HEK293 (cell line): ENCODE data around the gene AFF3.

ENCODE experiments used
- KLF1 ChIP-seq: fragments of 450-650 bp; formaldehyde crosslinking; IDR thresholded peaks from 2 replicates; pipeline ENCODE4 v1.5.1; 2016; ENCODE audit warnings: missing biosample characterization, missing genetic modification characterization
- RBAK ChIP-seq: fragments of 450-650 bp; formaldehyde crosslinking; IDR thresholded peaks from 2 replicates; pipeline ENCODE4 v1.5.1; 2016; ENCODE audit warnings: missing biosample characterization, missing genetic modification characterization
- ZNF202 ChIP-seq: fragments of 450-650 bp; formaldehyde crosslinking; IDR thresholded peaks from 2 replicates; pipeline ENCODE4 v1.5.1; 2016; ENCODE audit warnings: missing biosample characterization, missing genetic modification characterization, borderline replicate concordance
- ZNF549 ChIP-seq: fragments of 450-650 bp; IDR thresholded peaks from 2 replicates; pipeline ENCODE4 v1.5.1; 2018; ENCODE audit warnings: missing biosample characterization, missing genetic modification characterization, mild to moderate bottlenecking, inconsistent platforms, moderate library complexity
- ZNF555 ChIP-seq: fragments of 450-650 bp; formaldehyde crosslinking; conservative IDR thresholded peaks from 2 replicates; pipeline ENCODE4 v1.5.1; 2017; ENCODE audit warnings: missing biosample characterization, mild to moderate bottlenecking, missing genetic modification characterization, inconsistent platforms
- ZNF837 ChIP-seq: fragments of 450-650 bp; formaldehyde crosslinking; IDR thresholded peaks from 2 replicates; pipeline ENCODE4 v1.5.1; 2016; ENCODE audit warnings: missing biosample characterization, missing genetic modification characterization
- TF ChIP-seq, protein P1 (sequence below): fragments of 450-650 bp; formaldehyde crosslinking; IDR thresholded peaks from 2 replicates; pipeline ENCODE4 v1.5.1; 2016; ENCODE audit warnings: missing biosample characterization, missing genetic modification characterization
- TF ChIP-seq, protein P2 (sequence below): fragments of 450-650 bp; formaldehyde crosslinking; IDR thresholded peaks from 2 replicates; pipeline ENCODE4 v1.5.1; 2016; ENCODE audit warnings: missing biosample characterization, missing genetic modification characterization
- TF ChIP-seq, protein P3 (sequence below): fragments of 450-650 bp; formaldehyde crosslinking; IDR thresholded peaks from 2 replicates; pipeline ENCODE4 v1.5.1; 2016; ENCODE audit warnings: missing biosample characterization, missing genetic modification characterization
- TF ChIP-seq, protein P4 (sequence below): fragments of 450-650 bp; formaldehyde crosslinking; optimal IDR thresholded peaks from 2 replicates; pipeline ENCODE3; 2016; ENCODE audit warnings: missing biosample characterization, mild to moderate bottlenecking, missing genetic modification characterization
- TF ChIP-seq, protein P5 (sequence below): fragments of 450-650 bp; formaldehyde crosslinking; IDR thresholded peaks from 2 replicates; pipeline ENCODE4 v1.5.1; 2016; ENCODE audit warnings: missing biosample characterization, missing genetic modification characterization
- TF ChIP-seq, protein P6 (sequence below): fragments of 450-650 bp; formaldehyde crosslinking; IDR thresholded peaks from 2 replicates; pipeline ENCODE4 v1.5.1; 2017; ENCODE audit warnings: missing biosample characterization, missing genetic modification characterization
- TF ChIP-seq, protein P7 (sequence below): fragments of 450-650 bp; formaldehyde crosslinking; IDR thresholded peaks from 2 replicates; pipeline ENCODE4 v1.5.1; 2016; ENCODE audit warnings: missing biosample characterization, missing genetic modification characterization, low read depth

DNA sequence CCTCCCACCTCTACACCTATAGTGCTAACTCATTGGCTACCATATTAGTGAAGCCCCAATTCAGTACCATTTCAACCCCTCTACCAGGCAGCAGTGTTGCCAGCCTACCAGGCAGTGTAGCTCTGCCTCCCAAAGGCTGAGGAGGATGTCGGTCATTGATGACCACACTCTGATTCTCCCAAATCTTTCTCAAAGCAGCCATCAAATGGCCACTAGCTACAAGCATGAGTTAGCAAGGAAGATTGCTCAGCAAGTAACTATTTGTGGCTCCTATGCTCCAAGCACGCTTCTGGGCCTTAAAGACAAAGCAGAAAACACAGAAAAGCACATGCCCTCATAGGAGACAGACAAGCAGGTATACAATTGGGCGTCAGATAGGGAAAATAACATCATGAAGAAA, 42.7 kb upstream of the AFF3 start:
- TF ChIP-seq, protein P1, sequence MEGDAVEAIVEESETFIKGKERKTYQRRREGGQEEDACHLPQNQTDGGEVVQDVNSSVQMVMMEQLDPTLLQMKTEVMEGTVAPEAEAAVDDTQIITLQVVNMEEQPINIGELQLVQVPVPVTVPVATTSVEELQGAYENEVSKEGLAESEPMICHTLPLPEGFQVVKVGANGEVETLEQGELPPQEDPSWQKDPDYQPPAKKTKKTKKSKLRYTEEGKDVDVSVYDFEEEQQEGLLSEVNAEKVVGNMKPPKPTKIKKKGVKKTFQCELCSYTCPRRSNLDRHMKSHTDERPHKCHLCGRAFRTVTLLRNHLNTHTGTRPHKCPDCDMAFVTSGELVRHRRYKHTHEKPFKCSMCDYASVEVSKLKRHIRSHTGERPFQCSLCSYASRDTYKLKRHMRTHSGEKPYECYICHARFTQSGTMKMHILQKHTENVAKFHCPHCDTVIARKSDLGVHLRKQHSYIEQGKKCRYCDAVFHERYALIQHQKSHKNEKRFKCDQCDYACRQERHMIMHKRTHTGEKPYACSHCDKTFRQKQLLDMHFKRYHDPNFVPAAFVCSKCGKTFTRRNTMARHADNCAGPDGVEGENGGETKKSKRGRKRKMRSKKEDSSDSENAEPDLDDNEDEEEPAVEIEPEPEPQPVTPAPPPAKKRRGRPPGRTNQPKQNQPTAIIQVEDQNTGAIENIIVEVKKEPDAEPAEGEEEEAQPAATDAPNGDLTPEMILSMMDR (tag by site-specific recombination): no peak
- TF ChIP-seq ZNF202 (tag by site-specific recombination) (no peak), ZNF555 (no peak), RBAK (tag by site-specific recombination) (no peak), KLF1 (tag by site-specific recombination) (no peak), ZNF549 (tag by site-specific recombination) (no peak), ZNF837 (tag by site-specific recombination) (no peak)
- TF ChIP-seq, protein P2, sequence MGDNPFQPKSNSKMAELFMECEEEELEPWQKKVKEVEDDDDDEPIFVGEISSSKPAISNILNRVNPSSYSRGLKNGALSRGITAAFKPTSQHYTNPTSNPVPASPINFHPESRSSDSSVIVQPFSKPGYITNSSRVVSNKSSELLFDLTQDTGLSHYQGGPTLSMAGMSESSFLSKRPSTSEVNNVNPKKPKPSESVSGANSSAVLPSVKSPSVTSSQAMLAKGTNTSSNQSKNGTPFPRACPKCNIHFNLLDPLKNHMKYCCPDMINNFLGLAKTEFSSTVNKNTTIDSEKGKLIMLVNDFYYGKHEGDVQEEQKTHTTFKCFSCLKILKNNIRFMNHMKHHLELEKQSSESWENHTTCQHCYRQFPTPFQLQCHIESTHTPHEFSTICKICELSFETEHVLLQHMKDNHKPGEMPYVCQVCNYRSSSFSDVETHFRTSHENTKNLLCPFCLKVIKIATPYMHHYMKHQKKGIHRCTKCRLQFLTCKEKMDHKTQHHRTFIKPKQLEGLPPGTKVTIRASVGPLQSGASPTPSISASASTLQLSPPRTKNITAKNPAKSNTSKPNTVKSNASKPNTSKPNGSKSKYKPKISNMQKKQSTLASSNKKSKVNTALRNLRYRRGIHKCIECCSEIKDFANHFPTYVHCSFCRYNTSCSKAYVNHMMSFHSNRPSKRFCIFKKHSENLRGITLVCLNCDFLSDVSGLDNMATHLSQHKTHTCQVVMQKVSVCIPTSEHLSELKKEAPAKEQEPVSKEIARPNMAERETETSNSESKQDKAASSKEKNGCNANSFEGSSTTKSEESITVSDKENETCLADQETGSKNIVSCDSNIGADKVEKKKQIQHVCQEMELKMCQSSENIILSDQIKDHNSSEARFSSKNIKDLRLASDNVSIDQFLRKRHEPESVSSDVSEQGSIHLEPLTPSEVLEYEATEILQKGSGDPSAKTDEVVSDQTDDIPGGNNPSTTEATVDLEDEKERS: no peak
- TF ChIP-seq, protein P3, sequence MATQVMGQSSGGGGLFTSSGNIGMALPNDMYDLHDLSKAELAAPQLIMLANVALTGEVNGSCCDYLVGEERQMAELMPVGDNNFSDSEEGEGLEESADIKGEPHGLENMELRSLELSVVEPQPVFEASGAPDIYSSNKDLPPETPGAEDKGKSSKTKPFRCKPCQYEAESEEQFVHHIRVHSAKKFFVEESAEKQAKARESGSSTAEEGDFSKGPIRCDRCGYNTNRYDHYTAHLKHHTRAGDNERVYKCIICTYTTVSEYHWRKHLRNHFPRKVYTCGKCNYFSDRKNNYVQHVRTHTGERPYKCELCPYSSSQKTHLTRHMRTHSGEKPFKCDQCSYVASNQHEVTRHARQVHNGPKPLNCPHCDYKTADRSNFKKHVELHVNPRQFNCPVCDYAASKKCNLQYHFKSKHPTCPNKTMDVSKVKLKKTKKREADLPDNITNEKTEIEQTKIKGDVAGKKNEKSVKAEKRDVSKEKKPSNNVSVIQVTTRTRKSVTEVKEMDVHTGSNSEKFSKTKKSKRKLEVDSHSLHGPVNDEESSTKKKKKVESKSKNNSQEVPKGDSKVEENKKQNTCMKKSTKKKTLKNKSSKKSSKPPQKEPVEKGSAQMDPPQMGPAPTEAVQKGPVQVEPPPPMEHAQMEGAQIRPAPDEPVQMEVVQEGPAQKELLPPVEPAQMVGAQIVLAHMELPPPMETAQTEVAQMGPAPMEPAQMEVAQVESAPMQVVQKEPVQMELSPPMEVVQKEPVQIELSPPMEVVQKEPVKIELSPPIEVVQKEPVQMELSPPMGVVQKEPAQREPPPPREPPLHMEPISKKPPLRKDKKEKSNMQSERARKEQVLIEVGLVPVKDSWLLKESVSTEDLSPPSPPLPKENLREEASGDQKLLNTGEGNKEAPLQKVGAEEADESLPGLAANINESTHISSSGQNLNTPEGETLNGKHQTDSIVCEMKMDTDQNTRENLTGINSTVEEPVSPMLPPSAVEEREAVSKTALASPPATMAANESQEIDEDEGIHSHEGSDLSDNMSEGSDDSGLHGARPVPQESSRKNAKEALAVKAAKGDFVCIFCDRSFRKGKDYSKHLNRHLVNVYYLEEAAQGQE (tag by site-specific recombination): no peak
- TF ChIP-seq, protein P4, sequence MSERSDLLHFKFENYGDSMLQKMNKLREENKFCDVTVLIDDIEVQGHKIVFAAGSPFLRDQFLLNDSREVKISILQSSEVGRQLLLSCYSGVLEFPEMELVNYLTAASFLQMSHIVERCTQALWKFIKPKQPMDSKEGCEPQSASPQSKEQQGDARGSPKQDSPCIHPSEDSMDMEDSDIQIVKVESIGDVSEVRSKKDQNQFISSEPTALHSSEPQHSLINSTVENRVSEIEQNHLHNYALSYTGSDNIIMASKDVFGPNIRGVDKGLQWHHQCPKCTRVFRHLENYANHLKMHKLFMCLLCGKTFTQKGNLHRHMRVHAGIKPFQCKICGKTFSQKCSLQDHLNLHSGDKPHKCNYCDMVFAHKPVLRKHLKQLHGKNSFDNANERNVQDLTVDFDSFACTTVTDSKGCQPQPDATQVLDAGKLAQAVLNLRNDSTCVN (tag by site-specific recombination): no peak
- TF ChIP-seq, protein P5, sequence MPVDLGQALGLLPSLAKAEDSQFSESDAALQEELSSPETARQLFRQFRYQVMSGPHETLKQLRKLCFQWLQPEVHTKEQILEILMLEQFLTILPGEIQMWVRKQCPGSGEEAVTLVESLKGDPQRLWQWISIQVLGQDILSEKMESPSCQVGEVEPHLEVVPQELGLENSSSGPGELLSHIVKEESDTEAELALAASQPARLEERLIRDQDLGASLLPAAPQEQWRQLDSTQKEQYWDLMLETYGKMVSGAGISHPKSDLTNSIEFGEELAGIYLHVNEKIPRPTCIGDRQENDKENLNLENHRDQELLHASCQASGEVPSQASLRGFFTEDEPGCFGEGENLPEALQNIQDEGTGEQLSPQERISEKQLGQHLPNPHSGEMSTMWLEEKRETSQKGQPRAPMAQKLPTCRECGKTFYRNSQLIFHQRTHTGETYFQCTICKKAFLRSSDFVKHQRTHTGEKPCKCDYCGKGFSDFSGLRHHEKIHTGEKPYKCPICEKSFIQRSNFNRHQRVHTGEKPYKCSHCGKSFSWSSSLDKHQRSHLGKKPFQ (tag by site-specific recombination): no peak
- TF ChIP-seq, protein P6, sequence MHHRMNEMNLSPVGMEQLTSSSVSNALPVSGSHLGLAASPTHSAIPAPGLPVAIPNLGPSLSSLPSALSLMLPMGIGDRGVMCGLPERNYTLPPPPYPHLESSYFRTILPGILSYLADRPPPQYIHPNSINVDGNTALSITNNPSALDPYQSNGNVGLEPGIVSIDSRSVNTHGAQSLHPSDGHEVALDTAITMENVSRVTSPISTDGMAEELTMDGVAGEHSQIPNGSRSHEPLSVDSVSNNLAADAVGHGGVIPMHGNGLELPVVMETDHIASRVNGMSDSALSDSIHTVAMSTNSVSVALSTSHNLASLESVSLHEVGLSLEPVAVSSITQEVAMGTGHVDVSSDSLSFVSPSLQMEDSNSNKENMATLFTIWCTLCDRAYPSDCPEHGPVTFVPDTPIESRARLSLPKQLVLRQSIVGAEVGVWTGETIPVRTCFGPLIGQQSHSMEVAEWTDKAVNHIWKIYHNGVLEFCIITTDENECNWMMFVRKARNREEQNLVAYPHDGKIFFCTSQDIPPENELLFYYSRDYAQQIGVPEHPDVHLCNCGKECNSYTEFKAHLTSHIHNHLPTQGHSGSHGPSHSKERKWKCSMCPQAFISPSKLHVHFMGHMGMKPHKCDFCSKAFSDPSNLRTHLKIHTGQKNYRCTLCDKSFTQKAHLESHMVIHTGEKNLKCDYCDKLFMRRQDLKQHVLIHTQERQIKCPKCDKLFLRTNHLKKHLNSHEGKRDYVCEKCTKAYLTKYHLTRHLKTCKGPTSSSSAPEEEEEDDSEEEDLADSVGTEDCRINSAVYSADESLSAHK (tag by site-specific recombination): no peak
- TF ChIP-seq, protein P7, sequence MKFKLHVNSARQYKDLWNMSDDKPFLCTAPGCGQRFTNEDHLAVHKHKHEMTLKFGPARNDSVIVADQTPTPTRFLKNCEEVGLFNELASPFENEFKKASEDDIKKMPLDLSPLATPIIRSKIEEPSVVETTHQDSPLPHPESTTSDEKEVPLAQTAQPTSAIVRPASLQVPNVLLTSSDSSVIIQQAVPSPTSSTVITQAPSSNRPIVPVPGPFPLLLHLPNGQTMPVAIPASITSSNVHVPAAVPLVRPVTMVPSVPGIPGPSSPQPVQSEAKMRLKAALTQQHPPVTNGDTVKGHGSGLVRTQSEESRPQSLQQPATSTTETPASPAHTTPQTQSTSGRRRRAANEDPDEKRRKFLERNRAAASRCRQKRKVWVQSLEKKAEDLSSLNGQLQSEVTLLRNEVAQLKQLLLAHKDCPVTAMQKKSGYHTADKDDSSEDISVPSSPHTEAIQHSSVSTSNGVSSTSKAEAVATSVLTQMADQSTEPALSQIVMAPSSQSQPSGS (tag by site-specific recombination): no peak
